GM19468 (cell line): ENCODE results near the gene POLD3.
A peak's percentile ranks its signal among the peaks of the same experiment; 100 is the strongest.

Experiments used
- ATAC-seq: cut with Tn5 transposase; IDR thresholded peaks from one replicate; pipeline ENCODE4 v1.9.1; 2021; ENCODE audit warnings: mild to moderate bottlenecking, moderate library complexity, moderate number of reproducible peaks; ENCODE audit not compliant: unreplicated experiment; ENCODE audit errors: extremely low read depth

The POLD3 gene

GRCh38 chr11:74592441-74593362 is at the start of gene POLD3:
Gene POLD3, plus strand, starts transcription at chr11:74592582. Its CDS starts 77 bp downstream, at chr11:74592659.
- peak; percentile 71 for ATAC-seq

GRCh38 chr11:74543991-74544390 is 48.4 kb upstream of the POLD3 start:
- no peak for ATAC-seq

DNA sequence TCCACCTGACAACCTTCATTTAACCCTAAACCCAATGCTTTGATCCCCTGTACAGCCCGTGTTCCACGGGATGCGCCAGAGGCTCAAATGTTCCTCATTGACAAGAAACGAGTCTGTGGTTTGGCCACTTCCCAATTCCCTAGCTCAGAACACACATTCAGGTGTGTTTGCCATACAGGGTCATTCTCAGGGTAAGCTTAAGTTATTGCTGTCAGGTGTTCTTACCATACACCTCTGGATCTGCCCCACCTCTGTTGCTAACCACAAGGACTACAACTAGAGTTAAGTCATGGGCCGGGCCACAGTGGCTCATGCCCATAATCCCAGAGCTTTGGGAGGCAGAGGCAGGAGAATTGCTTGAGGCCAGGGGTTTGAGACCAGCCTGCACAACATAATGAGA is 45.6 kb upstream of the POLD3 start:
- no peak for ATAC-seq

- no peak for ATAC-seq
Measured at GRCh38 chr11:74550991-74551753, 41.2 kb upstream of the POLD3 start.

DNA sequence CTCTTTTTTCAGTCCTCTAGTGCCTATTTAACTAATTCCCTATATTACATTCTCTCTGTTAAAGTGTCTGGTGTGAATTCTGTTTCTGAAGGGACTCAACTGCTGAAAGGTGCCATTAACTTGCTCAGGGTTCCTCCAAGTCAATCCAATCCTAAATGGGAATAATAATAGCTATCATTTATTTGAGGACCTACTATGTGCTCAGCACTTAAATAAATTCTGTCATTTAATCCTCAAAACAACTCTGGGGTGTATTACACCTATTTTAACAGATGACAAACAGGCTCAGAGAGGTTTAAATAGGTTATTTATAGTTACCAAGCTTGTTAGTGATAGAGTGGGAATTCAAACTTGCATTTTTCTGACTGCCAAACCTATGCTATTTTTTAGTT is 40.6 kb upstream of the POLD3 start:
- no peak for ATAC-seq

DNA sequence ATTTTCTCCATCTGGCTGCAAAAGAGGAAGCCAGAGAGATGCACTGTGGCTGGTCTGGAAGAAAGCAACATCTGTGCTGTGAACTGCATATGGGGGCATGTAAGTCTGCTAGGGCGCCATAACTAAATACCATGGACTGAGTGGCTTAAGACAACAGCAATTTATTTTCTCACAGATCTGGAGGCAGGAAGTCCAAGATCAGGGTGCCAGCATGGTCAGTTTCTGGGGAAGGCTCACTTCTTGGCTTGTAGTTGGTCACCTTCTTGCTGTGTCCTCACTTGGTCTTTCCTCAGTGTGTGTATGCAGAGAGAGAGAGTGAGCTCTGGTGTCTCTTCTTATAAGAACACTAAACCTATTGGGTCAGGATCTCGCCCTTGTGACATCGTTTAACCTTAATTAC is 34.9 kb upstream of the POLD3 start:
- no peak for ATAC-seq

- ATAC-seq = no peak
Measured at GRCh38 chr11:74559110-74559933, 33.1 kb upstream of the POLD3 start.

- ATAC-seq = no peak
Measured at GRCh38 chr11:74559934-74560309, 32.5 kb upstream of the POLD3 start.

- ATAC-seq = no peak
Measured at GRCh38 chr11:74566146-74566960, 26.0 kb upstream of the POLD3 start.

DNA sequence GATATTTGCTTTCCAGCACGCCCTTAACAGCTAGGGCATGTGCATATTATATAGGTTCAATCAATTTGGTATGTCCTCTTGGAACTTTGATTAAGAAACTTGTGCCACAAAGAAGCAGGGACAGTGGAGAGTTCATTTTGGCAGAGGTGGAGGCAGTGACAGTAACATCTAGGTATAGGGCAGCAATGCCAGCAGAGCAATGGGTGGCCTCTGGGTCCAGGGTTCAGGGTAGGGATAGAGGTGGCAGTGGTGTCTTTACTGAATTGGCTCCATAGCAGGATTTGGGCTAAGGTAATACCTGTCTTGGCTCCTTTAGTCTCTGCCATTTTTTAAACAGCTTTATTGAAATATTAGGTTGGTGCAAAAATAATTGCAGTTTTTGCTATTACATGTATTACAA is 24.4 kb upstream of the POLD3 start:
- ATAC-seq = no peak

DNA sequence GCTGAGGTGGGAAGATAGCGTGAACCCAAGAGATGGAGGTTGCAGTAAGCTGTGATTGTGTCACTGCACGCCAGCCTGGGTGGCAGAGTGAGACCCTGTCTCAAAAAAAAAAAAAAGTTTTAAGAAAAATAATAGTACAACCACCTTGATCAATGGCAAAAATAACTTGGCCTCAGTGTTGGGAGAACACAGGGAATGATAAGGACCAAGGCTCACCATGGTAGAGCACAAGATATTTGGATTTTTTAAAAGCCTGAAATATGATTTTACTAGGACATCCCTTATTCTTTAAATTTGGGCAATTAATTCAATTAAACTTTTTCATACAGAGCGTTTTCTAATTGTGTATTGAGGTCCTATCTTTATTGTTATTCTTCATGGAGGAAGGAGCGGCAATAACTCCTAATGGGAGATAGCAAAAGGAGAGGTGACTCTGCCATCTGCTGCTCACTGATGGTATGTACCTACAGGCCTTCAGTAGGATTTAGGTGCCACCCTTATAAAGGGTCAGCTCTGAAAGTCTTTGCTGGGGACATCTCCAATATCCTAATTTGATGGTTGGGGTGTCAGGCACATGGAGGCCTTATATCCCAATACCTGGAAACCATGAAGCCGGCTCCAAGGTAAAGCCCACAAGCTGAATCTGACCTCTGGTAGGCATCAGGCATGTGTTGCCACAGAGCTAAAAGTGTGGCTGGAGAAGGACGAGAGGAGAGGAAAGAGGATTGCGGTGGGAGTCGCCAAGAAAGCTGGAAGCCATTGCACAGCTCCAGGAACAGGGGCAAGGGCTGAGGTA is 21.9 kb upstream of the POLD3 start:
- ATAC-seq = no peak

DNA sequence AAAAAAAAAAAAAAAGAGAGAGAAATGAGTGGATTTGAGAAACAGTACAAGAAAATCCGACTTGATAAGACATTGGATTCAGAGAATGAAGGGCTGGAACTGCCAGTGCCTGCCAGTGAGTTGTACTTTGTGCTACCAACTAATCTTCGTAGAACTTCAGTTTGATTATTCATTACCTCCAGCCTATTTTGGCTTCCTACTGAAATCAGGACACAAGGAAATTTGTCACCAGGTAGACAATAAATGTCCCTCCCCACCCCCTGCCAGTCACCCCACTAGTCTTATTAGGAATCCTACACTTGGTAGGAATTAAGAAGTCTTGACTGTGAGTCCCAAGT is 21.4 kb upstream of the POLD3 start:
- no peak for ATAC-seq

DNA sequence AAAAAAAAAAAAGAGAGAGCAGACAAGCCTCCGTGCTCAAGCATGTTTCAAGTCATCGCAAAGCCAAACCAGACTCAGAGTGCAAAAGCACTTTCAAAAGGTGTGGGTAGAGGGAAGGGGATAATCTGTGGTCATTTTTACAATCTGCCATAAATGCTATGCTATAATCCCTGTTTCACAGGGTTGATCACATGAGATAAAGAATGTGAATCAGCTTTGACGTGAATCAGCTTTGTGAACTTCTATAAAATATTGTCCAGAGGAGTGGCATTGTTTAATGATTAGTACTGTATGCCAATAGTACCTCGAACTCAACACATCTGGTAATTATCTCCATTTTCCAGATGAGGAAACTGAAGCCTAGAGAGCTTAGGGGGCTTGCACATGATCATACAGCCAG is 20.0 kb upstream of the POLD3 start:
- no peak for ATAC-seq

DNA sequence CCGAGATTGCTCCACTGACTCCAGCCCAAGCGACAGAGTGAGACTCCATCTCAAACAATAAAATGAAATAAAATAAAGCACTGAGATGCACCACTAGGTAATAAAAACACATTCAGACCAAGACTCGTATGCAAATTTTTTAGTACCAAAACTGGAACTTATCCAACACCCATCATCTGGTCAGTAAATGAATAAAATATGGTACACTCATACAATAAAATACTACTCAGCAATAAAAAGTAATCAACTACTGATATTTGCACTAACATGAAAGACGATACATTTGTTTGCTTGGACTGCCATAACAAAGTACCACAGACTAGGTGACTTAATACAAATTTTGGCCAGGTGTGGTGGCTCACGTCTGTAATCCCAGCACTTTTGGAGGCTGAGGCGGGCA is 17.8 kb upstream of the POLD3 start:
- ATAC-seq = no peak

GRCh38 chr11:74575999-74576398 is 16.4 kb upstream of the POLD3 start:
- no peak for ATAC-seq

DNA sequence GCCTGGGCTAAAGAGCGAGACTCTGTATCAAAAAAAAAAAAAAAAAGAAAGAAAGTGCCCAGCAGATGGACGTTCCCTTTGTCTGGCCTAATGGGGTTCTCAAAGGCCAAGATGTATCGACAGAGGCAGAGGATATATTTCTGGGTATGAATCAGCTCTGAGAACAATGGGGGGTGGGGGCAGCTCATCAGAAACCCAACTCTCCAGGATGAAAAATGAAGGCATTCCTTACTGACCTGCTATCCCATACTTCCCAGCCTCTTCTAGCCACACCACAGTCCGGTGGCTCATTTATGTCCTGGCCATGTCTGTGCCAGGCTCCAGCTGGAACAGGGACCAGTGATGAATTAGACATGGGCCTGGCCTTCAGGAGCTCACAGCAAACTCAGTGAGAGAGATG is 15.2 kb upstream of the POLD3 start:
- ATAC-seq = no peak

DNA sequence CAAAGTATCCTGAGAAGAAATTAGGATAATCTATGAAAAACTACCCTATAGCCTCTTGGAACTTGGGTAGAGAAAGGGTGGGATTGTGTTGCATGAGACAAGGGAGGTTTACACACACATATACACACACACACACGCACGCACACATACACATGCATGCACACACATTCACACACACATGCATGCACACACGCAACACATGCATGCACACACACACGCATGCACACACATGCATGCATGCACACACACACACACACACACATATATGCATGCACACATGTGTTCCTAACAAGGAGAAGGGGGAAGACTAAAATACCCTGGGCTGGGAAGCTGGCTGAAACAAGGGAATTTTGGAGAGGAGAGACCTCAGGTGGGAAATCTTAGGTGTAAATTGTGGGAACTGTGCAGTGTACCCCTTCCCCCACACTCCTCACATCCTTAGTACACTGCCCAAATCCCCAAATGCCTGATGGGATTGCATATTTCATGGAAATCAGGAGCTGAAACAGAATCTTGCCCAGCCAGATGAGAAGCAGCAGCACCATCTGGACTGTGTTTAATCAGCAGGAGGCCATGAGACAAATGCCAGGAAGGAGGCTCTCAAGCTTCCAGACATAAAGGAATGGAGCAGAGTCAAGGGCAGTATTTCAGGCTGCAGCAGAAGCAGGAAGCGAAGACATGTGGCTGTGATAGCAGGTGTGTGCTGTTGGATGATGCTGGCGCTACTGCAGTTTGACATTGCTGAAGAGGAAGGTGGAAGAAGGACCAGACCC is 14.6 kb upstream of the POLD3 start:
- ATAC-seq = no peak

- ATAC-seq = no peak
Measured at GRCh38 chr11:74579577-74580270, 12.7 kb upstream of the POLD3 start.
